Measurements from ENCODE around the gene DPP10. TPM values are rescaled to one million over a fixed set of nuclear protein-coding genes. Genes with fewer than 3 reads are reported as not detected.

The DPP10 gene
- total RNA-seq, 1 experiment from 2014 or later = not detected

DNA sequence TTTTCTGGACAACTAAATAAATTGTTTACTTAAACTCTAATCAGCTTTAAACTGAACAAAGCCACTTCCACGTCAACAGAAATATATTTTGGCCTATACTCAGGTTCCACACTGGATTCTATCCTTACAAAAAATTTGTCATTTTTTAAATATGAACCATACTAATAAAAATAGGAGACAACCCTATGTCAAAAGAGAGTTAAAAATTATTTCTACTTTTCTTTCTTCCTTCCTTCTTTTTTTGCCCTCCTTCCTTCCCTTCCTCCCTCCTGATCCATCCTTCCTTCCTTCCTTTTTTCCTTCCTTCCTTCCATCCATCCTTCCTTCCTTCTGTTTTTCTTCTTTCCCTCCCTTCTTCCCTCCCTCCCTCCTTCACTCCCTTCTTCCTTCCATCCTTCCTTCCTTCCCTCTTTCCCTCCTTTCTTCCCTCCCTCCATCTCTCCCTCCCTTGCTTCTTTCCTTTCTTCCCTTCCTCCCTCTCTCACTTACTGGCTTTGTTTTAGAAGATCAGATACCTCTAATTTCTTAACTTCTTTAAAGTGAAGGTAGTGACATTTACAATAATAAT lies 1444.9 kb downstream of the DPP10 start:
- Mint-ChIP-seq H3K4me3 (ENCODE audit: unreplicated experiment) (no peak overlapping the region), H3K9me3 (ENCODE audit: unreplicated experiment) (peaks cover 36% of the 10 kb centered on the region), H3K27ac (ENCODE audit: low read depth, unreplicated experiment) (no peak overlapping the region), H3K27me3 (ENCODE audit: insufficient read depth, unreplicated experiment) (no peaks in the 10 kb centered on the region), H3K36me3 (ENCODE audit: insufficient read depth, unreplicated experiment) (no peaks in the 10 kb centered on the region), H3K4me1 (ENCODE audit: insufficient read depth, unreplicated experiment) (no peaks in the 10 kb centered on the region)
- TF ChIP-seq, protein P1, sequence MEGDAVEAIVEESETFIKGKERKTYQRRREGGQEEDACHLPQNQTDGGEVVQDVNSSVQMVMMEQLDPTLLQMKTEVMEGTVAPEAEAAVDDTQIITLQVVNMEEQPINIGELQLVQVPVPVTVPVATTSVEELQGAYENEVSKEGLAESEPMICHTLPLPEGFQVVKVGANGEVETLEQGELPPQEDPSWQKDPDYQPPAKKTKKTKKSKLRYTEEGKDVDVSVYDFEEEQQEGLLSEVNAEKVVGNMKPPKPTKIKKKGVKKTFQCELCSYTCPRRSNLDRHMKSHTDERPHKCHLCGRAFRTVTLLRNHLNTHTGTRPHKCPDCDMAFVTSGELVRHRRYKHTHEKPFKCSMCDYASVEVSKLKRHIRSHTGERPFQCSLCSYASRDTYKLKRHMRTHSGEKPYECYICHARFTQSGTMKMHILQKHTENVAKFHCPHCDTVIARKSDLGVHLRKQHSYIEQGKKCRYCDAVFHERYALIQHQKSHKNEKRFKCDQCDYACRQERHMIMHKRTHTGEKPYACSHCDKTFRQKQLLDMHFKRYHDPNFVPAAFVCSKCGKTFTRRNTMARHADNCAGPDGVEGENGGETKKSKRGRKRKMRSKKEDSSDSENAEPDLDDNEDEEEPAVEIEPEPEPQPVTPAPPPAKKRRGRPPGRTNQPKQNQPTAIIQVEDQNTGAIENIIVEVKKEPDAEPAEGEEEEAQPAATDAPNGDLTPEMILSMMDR (IDR thresholded peaks at IDR 0.05; ENCODE audit: unreplicated experiment) = no peak
- intact Hi-C loops (cut with micrococcal nuclease) = no loop called here
- POLR2A ChIA-PET = no interaction called here
- no TSS peak for BruUV-seq (replicated peaks)
- DNase-seq (ENCODE audit: unreplicated experiment) = no peak
- CTCF ChIA-PET = interaction anchor here (0.6 kb wide), 2 partner anchors 8 to 31 kb away, joined by 3 to 4 read pairs; no protein-coding TSS in a partner anchor

Data from MCF 10A (cell line).